Large intestine (tissue), 3 donors: ENCODE data around the gene LMOD2. TPM values are rescaled to one million over a fixed set of nuclear protein-coding genes. Genes with fewer than 3 reads are reported as not detected.

Experiments used
- DNase-seq, 2 donors: peaks; one replicate each; pipeline versions ENCODE4 v3.0.0 to v3.0.0-alpha.2; 2013
- H3K27ac ChIP-seq: one replicate; pipeline ENCODE4 v1.5.1; 2013; ENCODE audit warnings: low read length
- H3K27me3 ChIP-seq: 2 replicates; pipeline ENCODE4 v1.6.1; 2013; ENCODE audit warnings: low read length; ENCODE audit not compliant: control insufficient read depth, insufficient read depth
- H3K36me3 ChIP-seq: 2 replicates; pipeline ENCODE4 v1.6.1; 2013; ENCODE audit warnings: low read length; ENCODE audit not compliant: control insufficient read depth, insufficient read depth
- H3K4me1 ChIP-seq: one replicate; pipeline ENCODE4 v1.6.1; 2013; ENCODE audit warnings: low read length; ENCODE audit not compliant: control insufficient read depth, insufficient read depth
- H3K4me3 ChIP-seq: one replicate; pipeline ENCODE4 v1.5.1; 2013; ENCODE audit warnings: low read length
- H3K9me3 ChIP-seq: one replicate; pipeline ENCODE4 v1.6.1; 2013; ENCODE audit warnings: mild to moderate bottlenecking, low read depth, low read length, moderate library complexity; ENCODE audit not compliant: control insufficient read depth
- WGBS: methylation state at CpG from one replicate; pipeline ENCODE4 v1.1.5; 2013; ENCODE audit warnings: low lambda C conversion rate; ENCODE audit not compliant: insufficient coverage; 5-methylcytosine and 5-hydroxymethylcytosine counted together
- polyA plus RNA-seq: library from polyadenylated mRNA; unstranded; fragments of 120-200 nt; gene quantifications from one replicate; pipeline ENCODE4 v1.2.1, GENCODE V29; 2013

The LMOD2 gene
- polyA plus RNA-seq, 1 donor: 0.24 TPM

DNA sequence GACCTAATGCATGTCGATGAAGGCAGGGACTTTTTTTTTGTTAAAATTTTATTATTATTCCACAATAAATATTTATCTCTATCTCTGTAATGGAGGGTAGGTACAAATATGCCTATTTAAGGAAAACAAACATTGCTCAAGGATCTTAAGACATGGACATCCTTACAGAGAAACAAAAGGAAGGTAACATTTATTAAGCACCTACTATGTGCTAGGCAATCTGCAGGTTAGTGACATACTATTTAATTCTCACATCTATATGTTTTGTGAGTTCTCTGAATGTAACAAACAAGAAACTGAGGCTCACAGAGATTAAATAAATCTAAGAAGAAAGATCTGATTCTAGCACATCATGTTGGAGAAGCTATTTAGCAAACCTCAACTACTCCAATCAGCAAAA is 32.1 kb downstream of the LMOD2 start:
- Histone ChIP-seq H3K27ac (no peak overlapping the region), H3K27me3 (no peaks in the 10 kb centered on the region), H3K4me1 (no peaks in the 10 kb centered on the region), H3K36me3 (peaks cover 28% of the 10 kb centered on the region), H3K9me3 (no peaks in the 10 kb centered on the region), H3K4me3 (no peak overlapping the region)
- DNase-seq: no peak
- WGBS: 100% methylated on average over 1 of the region's 1 CpG

DNA sequence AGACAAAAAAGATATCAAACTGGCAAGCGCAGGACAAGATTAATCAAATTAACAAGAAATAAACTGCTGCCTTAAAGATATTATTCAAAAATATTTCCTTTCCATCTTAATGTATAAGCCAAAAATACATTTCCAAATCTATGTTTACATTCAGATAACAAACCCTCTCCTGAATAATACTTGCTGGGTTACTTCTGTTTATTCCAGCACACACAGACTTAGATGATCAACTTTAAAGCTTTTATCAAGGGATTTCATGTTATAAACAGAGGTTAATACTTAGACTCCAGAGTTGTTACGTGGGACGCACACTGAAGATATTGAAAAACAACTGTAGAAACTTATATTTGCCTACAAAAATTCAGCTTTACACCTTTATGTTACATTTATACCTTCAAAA is 33.6 kb downstream of the LMOD2 start:
- no peak for DNase-seq
- Histone ChIP-seq H3K36me3 (peaks cover 31% of the 10 kb centered on the region), H3K4me1 (no peaks in the 10 kb centered on the region), H3K27ac (no peak overlapping the region), H3K9me3 (no peaks in the 10 kb centered on the region), H3K27me3 (no peaks in the 10 kb centered on the region), H3K4me3 (no peak overlapping the region)
- 43% methylated on average over 3 of the region's 3 CpGs for WGBS

DNA sequence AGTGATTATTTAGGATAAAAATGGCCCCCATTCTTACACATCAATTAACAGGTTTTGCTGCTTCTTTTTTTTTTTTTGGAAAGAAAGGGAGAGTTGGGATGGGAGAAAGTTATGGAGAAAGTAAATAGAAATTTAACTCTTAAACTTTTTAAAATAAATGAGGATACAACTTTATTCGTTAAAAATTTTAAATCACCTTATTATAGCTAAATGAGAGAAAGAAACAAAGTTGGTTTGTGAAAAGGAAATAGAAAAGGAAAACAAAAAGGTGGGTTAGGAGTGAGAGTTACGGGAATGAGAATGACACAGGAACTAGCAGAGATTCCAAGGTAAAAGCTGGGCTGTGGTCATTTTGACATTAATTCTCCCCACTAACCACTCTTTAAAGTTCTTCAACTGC is 34.9 kb downstream of the LMOD2 start:
- Histone ChIP-seq H3K36me3 (peaks cover 35% of the 10 kb centered on the region), H3K27ac (no peak overlapping the region), H3K9me3 (no peaks in the 10 kb centered on the region), H3K4me1 (no peaks in the 10 kb centered on the region), H3K27me3 (no peaks in the 10 kb centered on the region), H3K4me3 (no peak overlapping the region)
- no peak for DNase-seq
- 100% methylated on average over 2 of the region's 2 CpGs for WGBS

DNA sequence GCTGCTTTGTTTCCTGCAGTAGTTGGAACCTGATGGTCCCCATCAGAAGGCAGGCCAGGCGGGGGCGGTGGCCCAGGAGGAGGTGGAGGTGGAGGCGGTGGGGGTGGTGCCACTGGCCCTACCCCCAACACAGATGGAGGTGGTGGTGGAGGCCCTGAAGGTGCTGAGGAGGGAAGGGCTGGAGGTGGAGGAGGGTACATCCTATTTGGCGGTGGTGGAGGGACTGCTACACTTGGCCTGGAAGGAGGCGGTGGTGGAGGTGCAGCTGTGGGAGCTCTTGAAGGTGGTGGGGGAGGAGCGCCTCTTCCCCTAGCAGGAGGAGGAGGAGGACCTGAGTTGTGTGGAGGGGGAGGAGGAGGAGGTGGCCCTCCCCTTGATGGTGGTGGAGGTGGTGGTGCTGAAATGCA is 36.8 kb downstream of the LMOD2 start:
- Histone ChIP-seq H3K4me3 (no peak overlapping the region), H3K36me3 (peaks cover 37% of the 10 kb centered on the region), H3K27ac (no peak overlapping the region), H3K4me1 (no peaks in the 10 kb centered on the region), H3K27me3 (no peaks in the 10 kb centered on the region), H3K9me3 (no peaks in the 10 kb centered on the region)
- no peak for DNase-seq
- no CpG with 5 or more reads among the region's 6 CpGs for whole genome bisulfite sequencing

DNA sequence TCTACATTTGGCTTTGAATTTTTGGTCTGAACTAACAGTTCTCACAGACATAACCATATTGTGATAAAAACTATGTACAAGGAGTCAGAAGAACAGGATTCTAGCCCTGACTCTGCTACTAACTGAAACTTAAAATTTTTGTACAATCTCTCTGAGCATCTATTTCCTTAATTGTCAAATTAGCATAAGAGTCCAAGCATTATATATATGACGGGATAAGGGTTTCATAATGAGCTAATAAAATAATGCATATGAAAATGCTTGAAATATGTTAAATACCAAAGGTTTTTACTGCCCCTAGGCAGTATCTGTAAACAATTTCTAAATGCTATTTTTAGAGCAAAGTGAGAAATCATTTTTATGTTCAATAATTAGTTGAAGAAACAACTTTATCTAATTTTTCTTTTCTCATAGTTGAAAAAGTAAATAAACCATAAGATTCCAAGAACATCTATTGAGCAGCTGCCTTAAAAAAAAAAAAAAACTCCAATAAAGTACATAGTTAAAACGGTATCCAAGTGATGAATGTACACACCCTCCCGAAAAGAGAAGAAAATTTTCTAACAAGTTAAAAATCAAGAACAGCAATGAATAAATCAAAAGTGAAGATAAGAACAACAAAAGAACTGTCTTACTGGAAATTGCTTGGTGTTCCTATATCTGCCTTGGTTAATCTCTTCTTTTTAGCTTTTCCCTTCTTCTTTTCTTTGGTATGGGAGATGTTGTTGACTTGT is 40.4 kb downstream of the LMOD2 start:
- H3K36me3 ChIP-seq: peaks cover 31% of the 10 kb centered on the region
- WGBS: 43% methylated on average over 1 of the region's 3 CpGs
- DNase-seq: no peak
- no peak overlapping the region for H3K4me3 ChIP-seq
- H3K27me3 ChIP-seq: no peaks in the 10 kb centered on the region
- H3K9me3 ChIP-seq: no peaks in the 10 kb centered on the region
- H3K27ac ChIP-seq: no peak overlapping the region
- no peaks in the 10 kb centered on the region for H3K4me1 ChIP-seq

DNA sequence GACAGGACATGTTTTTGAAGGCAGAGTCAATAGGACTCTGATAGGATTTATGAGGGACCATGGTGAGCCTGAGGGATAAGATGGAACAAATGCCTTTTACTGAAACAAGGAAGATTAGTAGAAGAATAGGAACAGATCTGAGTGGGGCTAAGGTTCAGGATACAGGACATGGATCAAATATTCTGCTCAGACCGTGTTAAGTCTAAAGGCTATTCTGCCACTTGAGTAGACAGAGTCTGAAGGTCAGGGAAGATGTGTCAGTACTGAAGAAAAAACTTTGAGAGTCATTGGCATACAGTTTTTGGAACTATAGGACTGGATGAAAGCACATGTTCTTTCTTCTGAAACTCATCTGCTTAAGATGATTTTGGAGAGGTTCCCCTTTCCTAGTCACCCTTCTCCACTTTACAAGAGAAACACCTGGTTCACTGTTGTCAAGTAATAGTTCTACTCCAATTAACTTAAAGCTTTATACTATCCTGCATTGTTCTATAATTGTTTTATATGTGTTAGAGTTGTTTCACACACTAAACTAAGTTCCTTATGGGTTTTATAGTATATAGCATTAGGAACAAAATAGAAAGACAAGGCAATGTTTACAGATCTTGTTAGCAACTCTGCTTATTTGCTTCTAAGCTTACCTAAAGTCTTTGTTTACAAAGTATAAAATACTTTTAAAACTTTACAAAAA is 49.7 kb downstream of the LMOD2 start:
- Histone ChIP-seq H3K36me3 (peaks cover 23% of the 10 kb centered on the region), H3K4me3 (no peak overlapping the region), H3K4me1 (peaks cover 7% of the 10 kb centered on the region), H3K27ac (peak overlapping the region; percentile 21), H3K27me3 (no peaks in the 10 kb centered on the region), H3K9me3 (no peaks in the 10 kb centered on the region)
- DNase-seq: peak; percentile 44 to 71
- no CpG with 5 or more reads among the region's 1 CpG for WGBS

DNA sequence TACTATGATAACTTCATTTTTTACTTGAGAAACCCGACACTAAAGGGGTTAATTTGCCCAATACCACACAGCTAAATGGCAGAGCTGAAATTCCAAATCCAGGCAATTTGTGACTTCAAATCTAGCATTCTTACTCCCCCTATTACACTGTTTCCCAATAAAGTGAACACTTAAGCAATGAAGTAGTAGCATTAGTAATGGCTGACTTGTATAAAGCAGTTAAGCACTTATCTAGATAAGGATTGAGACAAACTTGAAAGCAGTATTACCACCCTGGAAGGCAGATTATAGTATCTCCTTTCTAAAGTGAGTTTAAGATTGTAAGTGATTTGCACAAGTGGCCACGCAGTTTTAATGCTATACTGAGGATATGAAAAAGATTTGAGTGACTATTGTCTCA is 53.9 kb downstream of the LMOD2 start:
- peaks cover 7% of the 10 kb centered on the region for H3K4me1 ChIP-seq
- H3K27ac ChIP-seq: no peak overlapping the region
- no peaks in the 10 kb centered on the region for H3K27me3 ChIP-seq
- H3K4me3 ChIP-seq: no peak overlapping the region
- no peak for DNase-seq
- H3K9me3 ChIP-seq: no peaks in the 10 kb centered on the region
- no CpG with 5 or more reads among the region's 2 CpGs for WGBS
- peaks cover 23% of the 10 kb centered on the region for H3K36me3 ChIP-seq

DNA sequence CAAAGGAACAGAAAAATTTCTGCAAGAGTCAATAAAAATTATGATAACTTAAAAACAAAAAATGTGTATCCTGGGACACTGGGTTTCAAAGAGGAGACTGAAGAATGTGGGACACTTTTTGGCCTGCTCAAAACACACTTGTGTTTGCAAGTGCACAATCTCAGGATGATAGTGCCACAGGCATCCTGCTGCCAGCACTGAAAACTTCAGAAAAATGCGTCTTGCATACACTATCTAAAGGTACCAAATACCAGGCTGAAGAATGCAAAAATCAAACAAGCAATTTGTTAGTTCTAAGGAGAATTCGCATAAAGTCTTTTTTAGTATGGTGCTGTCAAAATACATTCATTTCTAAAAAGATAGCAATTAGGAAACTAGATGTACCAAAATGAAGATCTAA is 55.0 kb downstream of the LMOD2 start:
- H3K27ac ChIP-seq: no peak overlapping the region
- peaks cover 15% of the 10 kb centered on the region for H3K36me3 ChIP-seq
- no peaks in the 10 kb centered on the region for H3K9me3 ChIP-seq
- WGBS: 60% methylated on average over 1 of the region's 2 CpGs
- no peaks in the 10 kb centered on the region for H3K4me1 ChIP-seq
- DNase-seq: no peak
- H3K4me3 ChIP-seq: no peak overlapping the region
- H3K27me3 ChIP-seq: no peaks in the 10 kb centered on the region

DNA sequence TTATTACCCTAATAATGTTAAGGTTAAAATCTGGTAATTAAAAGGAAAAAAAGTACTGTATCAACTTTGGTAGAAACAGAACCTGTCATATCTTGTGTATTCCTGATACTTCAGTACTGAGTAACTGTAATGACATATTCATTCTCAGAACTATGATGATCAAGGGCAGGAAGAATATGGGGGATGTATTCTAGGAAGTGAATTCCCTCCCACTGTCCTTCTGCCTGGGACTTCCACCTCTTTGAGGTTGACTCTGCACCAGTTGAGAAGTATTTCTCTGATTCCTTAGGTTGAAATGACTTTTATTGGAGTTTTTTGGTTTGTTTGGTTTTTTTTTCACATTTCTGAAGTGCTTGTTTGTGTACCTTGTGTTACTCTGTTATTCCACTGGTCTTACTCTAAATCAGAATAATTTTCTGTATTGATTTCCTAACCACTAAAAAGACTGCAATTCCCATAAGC is 56.2 kb downstream of the LMOD2 start:
- peaks cover 12% of the 10 kb centered on the region for H3K36me3 ChIP-seq
- H3K27me3 ChIP-seq: no peaks in the 10 kb centered on the region
- H3K4me1 ChIP-seq: no peaks in the 10 kb centered on the region
- H3K27ac ChIP-seq: no peak overlapping the region
- no peak for DNase-seq
- no peaks in the 10 kb centered on the region for H3K9me3 ChIP-seq
- no peak overlapping the region for H3K4me3 ChIP-seq

DNA sequence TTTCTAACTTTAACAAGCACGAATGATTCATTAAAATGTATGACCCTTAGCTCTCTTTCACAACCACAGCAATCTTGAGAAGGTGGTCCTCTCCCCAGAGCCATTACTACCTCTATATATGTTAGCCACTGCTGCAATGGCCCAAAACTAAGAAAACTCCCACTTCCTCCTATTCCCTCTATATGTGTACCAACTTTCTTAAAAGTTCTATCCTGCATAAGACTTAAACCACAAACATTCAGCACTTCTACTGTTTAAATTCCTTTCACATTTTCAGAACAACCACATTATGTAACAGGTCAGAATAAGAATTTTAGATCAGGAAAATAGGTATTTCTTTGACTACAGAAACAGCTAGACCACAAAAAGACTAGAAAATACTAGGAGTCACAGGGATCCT is 57.0 kb downstream of the LMOD2 start:
- Histone ChIP-seq H3K4me1 (no peaks in the 10 kb centered on the region), H3K36me3 (peaks cover 8% of the 10 kb centered on the region), H3K9me3 (no peaks in the 10 kb centered on the region), H3K27me3 (no peaks in the 10 kb centered on the region), H3K27ac (no peak overlapping the region), H3K4me3 (no peak overlapping the region)
- WGBS: 67% methylated on average over 1 of the region's 1 CpG
- DNase-seq: no peak
